Fibroblast of lung (primary cell): ENCODE results near the gene PLXNA4. TPM values are rescaled to one million over a fixed set of nuclear protein-coding genes. Genes with fewer than 3 reads are reported as not detected.

Experiments
- DNase-seq, 2 donors: peaks; one replicate each; pipeline versions ENCODE4 v3.0.0 to v3.0.0-alpha.2; 2010; ENCODE audit warnings: low read depth in 2 of 2
- H2AFZ ChIP-seq: 2 replicates; pipeline ENCODE4 v1.5.1; 2012; ENCODE audit warnings: low read length, control low read depth, inconsistent platforms
- H3K27ac ChIP-seq: 2 replicates; pipeline ENCODE4 v1.5.1; 2011; ENCODE audit warnings: low read length, control low read depth; ENCODE audit not compliant: insufficient read depth
- H3K27me3 ChIP-seq: 2 replicates; pipeline ENCODE4 v1.5.1; 2011; ENCODE audit warnings: mild to moderate bottlenecking, low read length; ENCODE audit not compliant: control insufficient read depth, insufficient read depth
- H3K36me3 ChIP-seq: 2 replicates; pipeline ENCODE4 v1.5.1; 2011; ENCODE audit warnings: low read length; ENCODE audit not compliant: control insufficient read depth, insufficient read depth
- H3K4me1 ChIP-seq: 2 replicates; pipeline ENCODE4 v1.5.1; 2011; ENCODE audit warnings: low read length; ENCODE audit not compliant: control insufficient read depth, insufficient read depth; ENCODE audit errors: extremely low read depth
- H3K4me2 ChIP-seq: 2 replicates; pipeline ENCODE4 v1.5.1; 2011; ENCODE audit warnings: low read length, control low read depth; ENCODE audit not compliant: insufficient read depth; ENCODE audit errors: extremely low read depth
- H3K4me3 ChIP-seq, 4 experiments: fragments of 200-600 bp in 1 of 4; sonication (generic) in 1 of 4; replicated peaks in 1 of 4; 2 replicates each; pipeline ENCODE4 v1.5.1; 2011 to 2016; ENCODE audit warnings: low read length in 4 of 4, low read depth in 3 of 4, mild to moderate bottlenecking in 3 of 4, control low read depth in 2 of 4, inconsistent platforms in 1 of 4, mixed read lengths in 1 of 4; ENCODE audit not compliant: insufficient read depth in 1 of 4; ENCODE audit errors: control extremely low read depth in 1 of 4
- H3K79me2 ChIP-seq: 2 replicates; pipeline ENCODE4 v1.5.1; 2012; ENCODE audit warnings: mild to moderate bottlenecking, low read length, inconsistent platforms; ENCODE audit not compliant: control insufficient read depth, insufficient read depth
- H3K9ac ChIP-seq: 2 replicates; pipeline ENCODE4 v1.5.1; 2011; ENCODE audit warnings: mild to moderate bottlenecking, low read length, control low read depth; ENCODE audit not compliant: insufficient read depth
- H3K9me3 ChIP-seq: 2 replicates; pipeline ENCODE4 v1.5.1; 2012; ENCODE audit warnings: low read depth, low read length; ENCODE audit not compliant: control insufficient read depth, insufficient read depth
- H4K20me1 ChIP-seq: 2 replicates; pipeline ENCODE4 v1.5.1; 2011; ENCODE audit warnings: low read length; ENCODE audit not compliant: control insufficient read depth, insufficient read depth; ENCODE audit errors: extremely low read depth
- EZH2 ChIP-seq: IDR thresholded peaks from 2 replicates; pipeline ENCODE4 v1.5.1; 2012; ENCODE audit warnings: low read length, control low read depth, mild to moderate bottlenecking; ENCODE audit errors: missing control alignments
- polyA plus RNA-seq, 2 donors: library from polyadenylated mRNA; depleted of rRNA in 1 of 2; stranded (reverse) in 1 of 2; unstranded in 1 of 2; fragments of >200 nt; gene quantifications; 2 replicates each; pipeline ENCODE4 v1.2.1, GENCODE V29; 2011 to 2012; ENCODE audit warnings: missing spikeins in 1 of 2
- total RNA-seq: library from RNA; depleted of rRNA; stranded (reverse); fragments of >200 nt; gene quantifications from 2 replicates; pipeline ENCODE4 v1.2.1, GENCODE V29; 2014
- TF ChIP-seq, protein P1 (sequence below), 2 donors: IDR thresholded peaks in 1 of 2; conservative IDR thresholded peaks in 1 of 2; 1 replicate in 1 of 2; 2 replicates in 1 of 2; pipeline ENCODE4 v1.5.1; 2011 to 2012; ENCODE audit warnings: low read length in 2 of 2, control low read depth in 1 of 2, inconsistent platforms in 1 of 2, low read depth in 1 of 2, mild to moderate bottlenecking in 1 of 2

The PLXNA4 gene
- total and polyA plus RNA-seq, 2 donors (not counting 1 experiment from before 2014, with no cell fraction given), result 1.2 to 1.5 TPM

DNA sequence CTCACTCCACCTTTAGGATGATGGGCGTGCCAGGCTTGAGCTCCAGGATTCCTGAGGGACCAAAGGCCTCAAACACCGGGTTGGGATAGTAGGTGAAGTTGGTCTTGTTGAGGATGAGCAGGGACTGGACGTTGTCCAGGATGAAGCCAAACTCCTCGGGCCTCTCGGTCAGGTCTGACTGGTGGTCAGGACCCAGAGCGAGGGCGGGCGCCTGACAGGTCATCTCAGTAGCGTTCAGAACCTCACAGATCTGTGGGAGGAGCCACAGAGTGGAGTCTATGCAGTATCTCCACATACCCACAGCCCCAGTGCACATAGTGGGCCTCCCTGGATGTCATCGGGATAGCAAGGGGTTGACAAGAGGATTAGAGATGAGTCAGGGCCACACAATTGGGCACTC is 394.9 kb downstream of the PLXNA4 start:
- no peak for TF ChIP-seq EZH2
- TF ChIP-seq, protein P1, sequence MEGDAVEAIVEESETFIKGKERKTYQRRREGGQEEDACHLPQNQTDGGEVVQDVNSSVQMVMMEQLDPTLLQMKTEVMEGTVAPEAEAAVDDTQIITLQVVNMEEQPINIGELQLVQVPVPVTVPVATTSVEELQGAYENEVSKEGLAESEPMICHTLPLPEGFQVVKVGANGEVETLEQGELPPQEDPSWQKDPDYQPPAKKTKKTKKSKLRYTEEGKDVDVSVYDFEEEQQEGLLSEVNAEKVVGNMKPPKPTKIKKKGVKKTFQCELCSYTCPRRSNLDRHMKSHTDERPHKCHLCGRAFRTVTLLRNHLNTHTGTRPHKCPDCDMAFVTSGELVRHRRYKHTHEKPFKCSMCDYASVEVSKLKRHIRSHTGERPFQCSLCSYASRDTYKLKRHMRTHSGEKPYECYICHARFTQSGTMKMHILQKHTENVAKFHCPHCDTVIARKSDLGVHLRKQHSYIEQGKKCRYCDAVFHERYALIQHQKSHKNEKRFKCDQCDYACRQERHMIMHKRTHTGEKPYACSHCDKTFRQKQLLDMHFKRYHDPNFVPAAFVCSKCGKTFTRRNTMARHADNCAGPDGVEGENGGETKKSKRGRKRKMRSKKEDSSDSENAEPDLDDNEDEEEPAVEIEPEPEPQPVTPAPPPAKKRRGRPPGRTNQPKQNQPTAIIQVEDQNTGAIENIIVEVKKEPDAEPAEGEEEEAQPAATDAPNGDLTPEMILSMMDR (conservative IDR thresholded peaks at IDR 0.05 in 1 of 2, IDR thresholded peaks at IDR 0.05 in 1 of 2; ENCODE audit: low read depth in 1 of 2, low read length in 2 of 2), result no peak
- H3K27me3 ChIP-seq, result no peaks in the 10 kb centered on the region
- H3K9ac ChIP-seq, result no peak overlapping the region
- no peak for DNase-seq
- no peaks in the 10 kb centered on the region for H3K4me1 ChIP-seq
- H3K4me3 ChIP-seq, result no peak overlapping the region
- no peaks in the 10 kb centered on the region for H3K9me3 ChIP-seq
- H3K79me2 ChIP-seq, result no peaks in the 10 kb centered on the region
- no peaks in the 10 kb centered on the region for H4K20me1 ChIP-seq
- no peaks in the 10 kb centered on the region for H3K36me3 ChIP-seq
- no peak overlapping the region for H3K27ac ChIP-seq
- no peak overlapping the region for H2AFZ ChIP-seq
- no peak overlapping the region for H3K4me2 ChIP-seq

DNA sequence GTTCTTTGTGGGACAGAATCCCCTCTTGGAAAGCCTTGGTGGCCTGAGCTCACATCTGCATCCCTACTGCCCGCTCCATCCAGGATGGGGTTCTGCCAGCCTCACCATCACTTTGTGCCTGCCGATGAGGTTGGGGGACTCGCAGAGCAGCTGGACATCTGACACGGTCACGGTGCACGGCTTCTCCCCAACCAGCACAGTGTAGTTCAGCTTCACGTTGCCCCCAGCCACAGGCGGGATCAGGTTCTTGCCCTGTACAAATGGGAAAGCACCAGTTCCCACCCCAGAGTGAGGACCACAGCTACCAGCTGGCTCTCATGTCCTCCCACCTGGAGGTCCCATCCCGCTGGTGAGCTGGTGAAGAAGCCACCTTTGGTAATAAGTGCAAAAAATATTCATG is 395.8 kb downstream of the PLXNA4 start:
- H3K9ac ChIP-seq, result no peak overlapping the region
- H2AFZ ChIP-seq, result no peak overlapping the region
- TF ChIP-seq EZH2, result no peak
- TF ChIP-seq, protein P1 (conservative IDR thresholded peaks at IDR 0.05 in 1 of 2, IDR thresholded peaks at IDR 0.05 in 1 of 2; ENCODE audit: low read depth in 1 of 2, low read length in 2 of 2), result no peak
- H3K4me2 ChIP-seq, result no peak overlapping the region
- H3K9me3 ChIP-seq, result no peaks in the 10 kb centered on the region
- H3K36me3 ChIP-seq, result no peaks in the 10 kb centered on the region
- no peaks in the 10 kb centered on the region for H3K4me1 ChIP-seq
- no peaks in the 10 kb centered on the region for H3K79me2 ChIP-seq
- H3K27me3 ChIP-seq, result no peaks in the 10 kb centered on the region
- H4K20me1 ChIP-seq, result no peaks in the 10 kb centered on the region
- no peak overlapping the region for H3K4me3 ChIP-seq
- DNase-seq, result no peak
- H3K27ac ChIP-seq, result no peak overlapping the region

DNA sequence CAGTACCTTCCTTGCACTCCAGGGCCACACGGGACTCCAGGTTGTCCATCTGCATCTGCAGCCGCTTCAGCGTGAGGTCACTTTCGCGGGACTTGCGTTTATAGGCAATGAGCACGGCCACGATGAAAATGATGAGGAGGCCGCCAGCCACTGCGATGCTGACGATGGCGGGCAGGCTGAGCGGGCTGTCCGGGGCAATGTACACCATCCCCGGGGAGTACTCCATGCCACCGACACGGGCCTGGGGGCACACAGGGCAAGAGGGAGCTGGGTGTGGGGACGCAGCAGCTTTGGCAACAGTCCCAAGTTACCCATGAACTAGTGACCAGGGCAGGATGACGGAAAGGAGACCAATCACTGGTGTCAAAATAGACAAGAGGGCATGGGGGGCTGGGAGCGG is 396.6 kb downstream of the PLXNA4 start:
- DNase-seq, result no peak
- H3K9me3 ChIP-seq, result no peaks in the 10 kb centered on the region
- no peak overlapping the region for H3K27ac ChIP-seq
- no peak overlapping the region for H3K9ac ChIP-seq
- H2AFZ ChIP-seq, result no peak overlapping the region
- no peak overlapping the region for H3K4me3 ChIP-seq
- H4K20me1 ChIP-seq, result no peaks in the 10 kb centered on the region
- H3K4me2 ChIP-seq, result no peak overlapping the region
- TF ChIP-seq EZH2, result no peak
- TF ChIP-seq, protein P1 (conservative IDR thresholded peaks at IDR 0.05 in 1 of 2, IDR thresholded peaks at IDR 0.05 in 1 of 2; ENCODE audit: low read depth in 1 of 2, low read length in 2 of 2), result no peak
- H3K27me3 ChIP-seq, result no peaks in the 10 kb centered on the region
- H3K4me1 ChIP-seq, result no peaks in the 10 kb centered on the region
- H3K36me3 ChIP-seq, result no peaks in the 10 kb centered on the region
- no peaks in the 10 kb centered on the region for H3K79me2 ChIP-seq
